M059J (cell line): ENCODE data around the gene VAV2. TPM values are rescaled to one million over a fixed set of nuclear protein-coding genes. Genes with fewer than 3 reads are reported as not detected.

ENCODE experiments used
- DNase-seq: peaks from one replicate; pipeline ENCODE4 v3.0.0-alpha.2; 2012; ENCODE audit warnings: low read depth
- total RNA-seq: library from RNA; depleted of rRNA; stranded (reverse); fragments of >200 nt; shearing (Covaris generic); gene quantifications from 2 replicates; pipeline ENCODE4 v1.2.3, GENCODE V29; 2014; rRNA removed

VAV2 gene
- total RNA-seq, 1 experiment from 2014 or later = 17.2 TPM

DNA sequence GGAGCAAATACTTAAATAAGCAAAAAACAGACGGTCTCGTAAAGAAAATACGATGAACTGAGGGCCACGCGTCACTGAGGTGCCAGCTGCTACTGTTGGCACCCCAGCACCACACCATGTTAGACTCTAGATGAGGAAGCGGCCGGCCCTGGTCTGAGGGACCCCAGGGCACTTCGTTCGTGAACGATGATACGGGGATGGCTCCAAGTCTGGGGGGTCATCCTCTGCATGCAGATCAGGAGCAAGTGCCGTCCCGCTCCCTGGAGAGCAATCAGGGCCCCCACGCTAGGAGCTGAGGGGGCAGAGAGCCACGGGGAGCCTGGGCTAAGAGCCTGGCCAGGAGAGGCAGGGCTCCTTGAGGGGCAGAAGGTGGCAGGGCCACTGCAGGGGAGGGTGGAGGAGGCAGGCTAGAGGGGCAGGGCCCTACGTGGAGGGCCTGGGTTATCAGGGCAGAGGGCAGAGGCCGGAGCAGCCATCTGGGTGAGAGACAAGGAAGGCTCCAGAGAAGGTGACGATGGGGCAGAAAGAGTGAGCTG, 278.1 kb downstream of the VAV2 start:
- no peak for DNase-seq

DNA sequence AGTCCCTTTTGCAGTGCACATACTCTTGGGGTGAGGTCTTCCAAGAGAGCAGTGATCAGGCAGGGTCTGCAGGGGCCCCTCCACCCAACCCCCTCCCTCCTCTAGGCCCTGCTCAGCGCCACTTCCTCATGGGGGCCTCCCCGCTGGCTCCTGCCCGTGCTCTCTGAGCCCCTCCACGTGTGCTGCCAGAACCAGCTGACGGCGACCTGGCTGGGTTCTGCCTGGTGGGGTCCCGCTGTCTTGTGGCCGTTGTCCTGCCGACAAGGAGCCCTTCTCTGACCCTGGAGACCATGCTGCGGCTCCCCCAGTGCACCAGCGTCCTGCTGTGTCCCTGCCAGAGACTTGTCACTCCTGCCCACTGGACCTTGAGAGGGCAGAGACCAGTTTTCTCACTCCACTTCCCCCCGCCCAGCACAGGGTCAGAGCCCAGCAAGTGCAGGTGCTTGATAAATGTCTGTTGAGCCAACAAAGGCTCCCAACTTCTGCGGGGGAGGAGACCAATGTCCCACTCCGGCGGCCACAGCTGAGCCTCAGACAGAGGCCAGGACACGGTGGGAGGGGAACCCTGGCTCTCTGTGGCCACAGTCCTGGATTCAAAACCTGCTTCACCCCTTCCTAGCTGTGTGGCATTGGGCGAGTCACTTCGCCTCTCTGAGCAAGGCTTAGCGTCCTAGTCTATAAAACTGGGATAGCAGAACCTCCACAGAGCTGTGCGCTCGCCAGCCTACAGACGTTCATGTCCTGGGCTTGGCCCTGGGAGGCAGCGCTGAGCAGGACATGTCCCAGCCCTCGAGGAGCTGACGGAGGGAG, 278.8 kb downstream of the VAV2 start:
- DNase-seq = no peak

DNA sequence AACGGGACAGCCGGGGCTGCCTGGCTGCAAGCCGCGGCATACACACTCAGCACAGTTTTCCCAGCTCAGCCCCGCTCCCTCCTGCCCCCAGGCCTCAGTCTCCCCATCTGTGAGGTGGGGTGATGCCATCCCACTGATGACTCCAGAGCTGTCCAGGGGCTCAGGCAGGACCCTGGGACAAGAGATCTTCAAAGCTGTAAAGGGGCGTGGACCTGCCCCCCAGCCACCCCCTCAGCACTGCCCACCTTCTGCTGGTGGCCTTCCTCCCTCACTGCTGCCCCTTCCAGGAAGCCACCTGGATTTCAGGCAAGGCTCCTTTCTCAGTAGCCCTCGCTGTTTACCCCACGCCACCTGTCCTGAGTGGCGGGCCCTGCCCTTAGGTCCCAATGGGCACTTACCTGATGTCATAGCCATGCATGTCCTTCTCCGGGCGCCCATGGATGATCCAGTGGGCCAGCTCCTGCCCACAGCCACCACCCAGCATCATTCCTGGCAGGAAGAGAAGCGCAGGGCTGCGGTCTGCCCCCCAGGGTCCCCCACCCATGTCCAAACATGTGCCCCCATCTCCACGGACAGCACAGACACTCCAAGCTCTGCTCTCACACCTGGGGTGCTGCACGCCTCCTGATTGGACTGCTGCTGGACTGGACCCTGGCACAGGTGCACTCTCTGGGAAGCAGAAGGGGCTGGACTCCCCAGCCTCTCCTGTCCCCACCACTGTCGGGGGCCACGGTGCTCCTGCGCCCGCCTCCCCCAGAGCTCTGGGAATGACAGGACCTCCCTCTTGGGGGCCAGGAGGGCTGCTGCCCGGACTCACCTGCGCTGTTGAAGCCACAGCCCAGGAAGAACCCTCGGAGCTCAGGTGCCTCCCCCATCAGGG, 279.7 kb downstream of the VAV2 start:
- DNase-seq = no peak

Other genes starting within 250 kb of the VAV2 start
- gene BRD3OS, start 33.2 kb upstream of the VAV2 start, total RNA-seq = 22.7 and 32.3 TPM in 2 replicates
- 4.6 and 5.5 TPM in 2 replicates for gene BRD3, start 75.7 kb upstream of the VAV2 start, total RNA-seq
- 21.6 and 36.2 TPM in 2 replicates for gene WDR5, start 143.8 kb upstream of the VAV2 start, total RNA-seq
- gene RNU6ATAC, start 172.2 kb upstream of the VAV2 start, total RNA-seq = not detected in 2 replicates